ENCODE results near the gene USF2.

USF2 gene

GRCh38 chr19:35225951-35226350 is 42.8 kb upstream of the USF2 start:
- TF ChIP-seq MAX (IDR thresholded peaks at IDR 0.05), result no peak
- no peak for TF ChIP-seq REST (IDR thresholded peaks at IDR 0.05; ENCODE audit: low read depth)
- no peak for TF ChIP-seq TEAD4 (IDR thresholded peaks at IDR 0.05)
- TF ChIP-seq RAD21 (IDR thresholded peaks at IDR 0.05; ENCODE audit: low read depth), result no peak
- TF ChIP-seq FOXM1 (IDR thresholded peaks at IDR 0.05; ENCODE audit: borderline replicate concordance, low read depth), result no peak
- TF ChIP-seq TCF12 (IDR thresholded peaks at IDR 0.05; ENCODE audit: low read depth), result no peak
- no peak for TF ChIP-seq CREB1 (IDR thresholded peaks at IDR 0.05; ENCODE audit: low read depth)

GRCh38 chr19:35226748-35227147 is 42.0 kb upstream of the USF2 start:
- TF ChIP-seq EP300 (IDR thresholded peaks at IDR 0.05; ENCODE audit: borderline replicate concordance) (no peak), CREB1 (IDR thresholded peaks at IDR 0.05; ENCODE audit: low read depth) (no peak), REST (IDR thresholded peaks at IDR 0.05; ENCODE audit: low read depth) (no peak), ZBTB7A (IDR thresholded peaks at IDR 0.05; ENCODE audit: low read depth) (no peak), TAF1 (IDR thresholded peaks at IDR 0.05; ENCODE audit: low read depth) (no peak), NFIC (IDR thresholded peaks at IDR 0.05) (no peak), USF1 (IDR thresholded peaks at IDR 0.05) (no peak), TCF12 (IDR thresholded peaks at IDR 0.05; ENCODE audit: low read depth) (no peak)

- no peak for TF ChIP-seq TEAD4 (IDR thresholded peaks at IDR 0.05)
- TF ChIP-seq RAD21 (IDR thresholded peaks at IDR 0.05; ENCODE audit: low read depth), result no peak
- TF ChIP-seq NFIC (IDR thresholded peaks at IDR 0.05), result no peak
- TF ChIP-seq EGR1 (IDR thresholded peaks at IDR 0.05), result no peak
- no peak for TF ChIP-seq TCF12 (IDR thresholded peaks at IDR 0.05; ENCODE audit: low read depth)
- no peak for TF ChIP-seq MAX (IDR thresholded peaks at IDR 0.05)
Measured at GRCh38 chr19:35228177-35228930, 40.4 kb upstream of the USF2 start, which contains the start of gene FAM187B. FAM187B (minus strand) TSS chr19:35228739; CDS start chr19:35228680, 59 bp downstream.

- TF ChIP-seq EGR1 (IDR thresholded peaks at IDR 0.05) (no peak), CREB1 (IDR thresholded peaks at IDR 0.05; ENCODE audit: low read depth) (no peak), TAF1 (IDR thresholded peaks at IDR 0.05; ENCODE audit: low read depth) (no peak), EP300 (IDR thresholded peaks at IDR 0.05; ENCODE audit: borderline replicate concordance) (no peak), FOXM1 (IDR thresholded peaks at IDR 0.05; ENCODE audit: borderline replicate concordance, low read depth) (no peak), RAD21 (IDR thresholded peaks at IDR 0.05; ENCODE audit: low read depth) (no peak), USF1 (IDR thresholded peaks at IDR 0.05) (no peak), ZBTB7A (IDR thresholded peaks at IDR 0.05; ENCODE audit: low read depth) (no peak), REST (IDR thresholded peaks at IDR 0.05; ENCODE audit: low read depth) (no peak), MAX (IDR thresholded peaks at IDR 0.05) (no peak), CEBPB (IDR thresholded peaks at IDR 0.05) (no peak), TCF12 (IDR thresholded peaks at IDR 0.05; ENCODE audit: low read depth) (no peak), TEAD4 (IDR thresholded peaks at IDR 0.05) (no peak), NFIC (IDR thresholded peaks at IDR 0.05) (no peak), YY1 (IDR thresholded peaks at IDR 0.05; ENCODE audit: low read depth) (no peak)
Measured at GRCh38 chr19:35229601-35230000, 39.2 kb upstream of the USF2 start.

Data from Ishikawa (cell line).